Hematopoietic multipotent progenitor cell treated with erythropoietin and hydrocortisone succinate and interleukin-3 and kit ligand, for 4 days (in vitro differentiated cells): ENCODE data around the gene SLC4A2.
A peak's percentile ranks its signal among the peaks of the same experiment; 100 is the strongest.

ENCODE experiments used
- DNase-seq: peaks from one replicate; pipeline ENCODE4 v3.0.0-alpha.2; 2015

SLC4A2 gene

GRCh38 chr7:151064454-151064853, 5.1 kb downstream of the SLC4A2 start:
- DNase-seq: no peak

GRCh38 chr7:151064993-151065392, 5.6 kb downstream of the SLC4A2 start:
- DNase-seq: no peak

GRCh38 chr7:151065516-151065915, 6.1 kb downstream of the SLC4A2 start:
- DNase-seq: no peak

- no peak for DNase-seq
Measured at GRCh38 chr7:151066273-151066974, 7.0 kb downstream of the SLC4A2 start.

- DNase-seq: no peak
Measured at GRCh38 chr7:151068069-151068773, 8.8 kb downstream of the SLC4A2 start.

GRCh38 chr7:151069841-151070573, 10.6 kb downstream of the SLC4A2 start:
- DNase-seq: no peak

- no peak for DNase-seq
Measured at GRCh38 chr7:151070574-151070960, 11.2 kb downstream of the SLC4A2 start.

GRCh38 chr7:151071032-151071866, 11.9 kb downstream of the SLC4A2 start:
- DNase-seq: no peak

- DNase-seq: no peak
Measured at GRCh38 chr7:151073990-151074389, 14.6 kb downstream of the SLC4A2 start.

GRCh38 chr7:151074817-151075661, 15.7 kb downstream of the SLC4A2 start:
- DNase-seq: no peak

GRCh38 chr7:151075662-151075971, 16.2 kb downstream of the SLC4A2 start:
- no peak for DNase-seq

GRCh38 chr7:151075978-151076426, 16.6 kb downstream of the SLC4A2 start:
- no peak for DNase-seq

- DNase-seq: peak; percentile 42
Measured at GRCh38 chr7:151076863-151077704, 17.7 kb downstream of the SLC4A2 start.

GRCh38 chr7:151077705-151078232, 18.4 kb downstream of the SLC4A2 start:
- no peak for DNase-seq

- DNase-seq: no peak
Measured at GRCh38 chr7:151078233-151079040, 19.0 kb downstream of the SLC4A2 start.

- DNase-seq: no peak
Measured at GRCh38 chr7:151079199-151079910, 20.0 kb downstream of the SLC4A2 start.

GRCh38 chr7:151080067-151080521, 20.7 kb downstream of the SLC4A2 start:
- peak; percentile 62 for DNase-seq

- peak; percentile 97 for DNase-seq
Measured at GRCh38 chr7:151080522-151081169, 21.3 kb downstream of the SLC4A2 start, which contains the start of gene FASTK. FASTK (minus strand) TSS chr7:151080809; CDS start chr7:151080766, 43 bp downstream.
